Astrocyte of the spinal cord (primary cell): ENCODE results near the gene DAGLB.
"Not testable (repeated sequence)": the region's sequence is repeated elsewhere in the genome, so short reads cannot be mapped to it uniquely, and the experiment has no call there.

Source experiments
- DNase-seq: peaks from one replicate; pipeline ENCODE4 v3.0.0; 2011; ENCODE audit warnings: low read depth, low spot score
- H3K4me3 ChIP-seq: 2 replicates; pipeline ENCODE4 v1.5.1; 2011; ENCODE audit warnings: low read depth, mild to moderate bottlenecking, low read length, moderate library complexity
- CTCF ChIP-seq: IDR thresholded peaks from 2 replicates; pipeline ENCODE4 v1.5.1; 2012; ENCODE audit warnings: low read depth, mild to moderate bottlenecking, low read length, inconsistent platforms
- in situ Hi-C: cut with HindIII; loops from 2 replicates; pipeline ENCODE4 v1.10.0; 2017; ENCODE audit warnings: low sequenced_read_pairs

DAGLB gene

GRCh38 chr7:6385909-6386560, 61.7 kb downstream of the DAGLB start:
- TF ChIP-seq CTCF = no peak
- in situ Hi-C loops = no loop called here
- DNase-seq = no peak
- H3K4me3 ChIP-seq = no peak overlapping the region

- H3K4me3 ChIP-seq = no peak overlapping the region
- TF ChIP-seq CTCF = no peak
- DNase-seq = peak; percentile 94
- in situ Hi-C loops = no loop called here
Observed at GRCh38 chr7:6385110-6385781, 62.5 kb downstream of the DAGLB start.

- H3K4me3 ChIP-seq = no peak overlapping the region
Observed at GRCh38 chr7:6384327-6384726, 63.4 kb downstream of the DAGLB start.

GRCh38 chr7:6382817-6383216, 64.9 kb downstream of the DAGLB start:
- TF ChIP-seq CTCF = no peak
- no peak overlapping the region for H3K4me3 ChIP-seq
- in situ Hi-C loops = no loop called here
- no peak for DNase-seq

More at GRCh38 chr7:6384327-6384726, 63.4 kb downstream of the DAGLB start:
- in situ Hi-C loops = no loop called here
- no peak for DNase-seq
- no peak for TF ChIP-seq CTCF

- H3K4me3 ChIP-seq, DNase-seq, in situ Hi-C loops: not testable (repeated sequence)
Observed at GRCh38 chr7:6381846-6382245, 65.9 kb downstream of the DAGLB start.

GRCh38 chr7:6380310-6381095, 67.3 kb downstream of the DAGLB start:
- DNase-seq = no peak
- no peak for TF ChIP-seq CTCF
- H3K4me3 ChIP-seq = no peak overlapping the region
- in situ Hi-C loops = no loop called here

GRCh38 chr7:6379886-6380285, 67.9 kb downstream of the DAGLB start:
- DNase-seq = no peak
- no peak overlapping the region for H3K4me3 ChIP-seq
- TF ChIP-seq CTCF = no peak
- in situ Hi-C loops = no loop called here

GRCh38 chr7:6378556-6378955, 69.2 kb downstream of the DAGLB start:
- DNase-seq, in situ Hi-C loops, H3K4me3 ChIP-seq: not testable (repeated sequence)
